Measurements from ENCODE around the gene ZNF804B.
"Not testable (repeated sequence)": the region's sequence is repeated elsewhere in the genome, so short reads cannot be mapped to it uniquely, and the experiment has no call there.

The ZNF804B gene

DNA sequence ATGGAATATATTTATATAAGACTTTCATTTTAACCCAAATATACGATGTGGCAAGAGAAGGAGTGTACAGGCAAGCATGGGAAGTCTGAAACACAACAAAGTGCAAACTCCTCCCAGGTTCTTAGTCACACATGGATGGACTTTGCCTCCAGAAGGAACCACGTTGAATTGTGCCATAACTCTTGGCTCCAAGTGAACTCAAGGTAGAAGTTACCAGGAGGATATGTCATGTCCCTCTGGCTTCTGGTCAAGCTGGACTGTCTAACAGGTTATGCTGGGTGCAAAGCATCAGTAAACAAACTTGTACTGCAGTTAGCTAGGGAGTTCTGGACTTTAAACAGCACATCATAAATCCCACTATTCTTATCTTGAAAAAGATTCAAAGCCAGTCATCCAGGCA, 364.4 kb downstream of the ZNF804B start:
- FAIRE-seq (no peak), DNase-seq (ENCODE audit: insufficient read length, low spot score) (no peak)
- no peak for TF ChIP-seq POLR2A (IDR thresholded peaks at IDR 0.05; ENCODE audit: low read depth, low read length)

DNA sequence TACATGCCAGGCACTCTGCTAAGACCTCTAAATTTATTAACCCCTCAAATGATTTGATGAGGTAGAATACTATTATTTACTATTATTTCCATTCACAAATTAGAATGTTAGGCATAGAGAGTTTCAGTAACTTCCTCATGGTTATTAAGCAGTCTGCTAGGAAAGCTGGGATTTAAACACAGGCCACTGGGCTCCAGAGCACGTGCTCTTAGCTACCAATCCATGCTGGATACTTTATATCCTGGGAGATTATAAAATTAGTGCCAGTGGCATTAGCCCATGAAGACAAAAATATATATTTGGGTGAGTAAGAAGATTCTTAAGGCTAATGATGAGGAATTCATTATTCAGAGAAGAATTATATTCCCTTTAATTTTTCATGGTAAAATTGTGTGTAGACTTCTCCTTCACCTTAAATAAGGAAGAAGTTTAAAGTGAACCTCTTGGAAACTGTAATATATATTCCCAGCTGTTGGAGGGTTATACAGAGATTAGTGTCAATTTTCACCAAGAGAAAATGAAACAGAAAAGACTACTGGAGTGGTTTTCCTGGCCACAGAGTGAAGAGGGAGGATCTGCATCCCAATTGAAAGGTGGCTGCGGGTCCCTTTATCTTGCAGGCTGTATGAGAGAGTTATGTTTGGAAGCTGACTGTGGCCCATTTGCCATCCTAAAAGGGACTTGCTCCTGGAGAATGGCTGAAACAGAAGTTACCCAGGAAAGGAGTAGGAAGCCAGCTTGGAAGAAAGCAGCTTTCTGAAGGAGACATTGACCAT, 370.3 kb downstream of the ZNF804B start:
- FAIRE-seq, result no peak
- TF ChIP-seq POLR2A (IDR thresholded peaks at IDR 0.05; ENCODE audit: low read depth, low read length), result no peak

DNA sequence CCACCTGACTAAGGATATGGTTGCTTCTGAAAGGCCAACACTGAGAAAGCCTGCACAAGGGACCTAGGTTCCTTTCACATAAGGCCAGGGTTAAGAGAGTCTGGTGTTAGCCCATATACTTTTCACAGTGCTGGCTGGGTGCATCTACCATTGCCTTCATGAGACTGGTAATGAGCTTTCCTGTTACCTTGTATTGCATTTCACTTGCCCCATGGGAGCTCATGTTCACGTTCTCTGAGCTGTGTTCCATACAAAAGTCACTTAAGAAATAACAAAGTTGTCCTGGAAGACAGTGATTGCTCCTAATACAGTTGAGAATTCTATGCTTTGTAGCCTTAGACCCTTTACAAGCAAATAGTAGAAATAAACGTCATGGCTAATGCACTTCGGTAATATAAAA, 373.9 kb downstream of the ZNF804B start:
- no peak for FAIRE-seq
- no peak for DNase-seq (ENCODE audit: insufficient read length, low spot score)
- TF ChIP-seq POLR2A (IDR thresholded peaks at IDR 0.05; ENCODE audit: low read depth, low read length), result no peak

More for the DNA sequence above, 370.3 kb downstream of the ZNF804B start:
- no peak for DNase-seq (ENCODE audit: insufficient read length, low spot score)

DNA sequence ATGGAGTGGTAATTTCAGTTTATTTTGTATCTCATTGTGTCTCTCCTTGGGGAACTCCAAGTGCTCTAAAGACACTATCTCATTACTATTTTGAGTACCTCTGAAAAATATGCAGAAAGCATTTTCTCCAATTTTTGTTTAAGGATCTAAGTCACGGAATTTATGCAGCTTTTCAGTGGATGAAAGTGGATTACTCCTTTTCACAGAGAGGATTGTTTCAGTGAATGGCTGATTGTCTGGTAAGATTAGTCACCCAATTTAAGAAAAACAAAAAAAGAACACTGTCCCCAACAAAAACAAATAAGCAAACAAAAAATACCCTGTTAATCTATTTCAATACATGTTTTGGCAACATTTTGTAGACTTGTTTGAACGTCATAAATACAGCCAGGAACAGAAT, 374.3 kb downstream of the ZNF804B start:
- FAIRE-seq, result no peak
- no peak for TF ChIP-seq POLR2A (IDR thresholded peaks at IDR 0.05; ENCODE audit: low read depth, low read length)
- DNase-seq (ENCODE audit: insufficient read length, low spot score), result no peak

DNA sequence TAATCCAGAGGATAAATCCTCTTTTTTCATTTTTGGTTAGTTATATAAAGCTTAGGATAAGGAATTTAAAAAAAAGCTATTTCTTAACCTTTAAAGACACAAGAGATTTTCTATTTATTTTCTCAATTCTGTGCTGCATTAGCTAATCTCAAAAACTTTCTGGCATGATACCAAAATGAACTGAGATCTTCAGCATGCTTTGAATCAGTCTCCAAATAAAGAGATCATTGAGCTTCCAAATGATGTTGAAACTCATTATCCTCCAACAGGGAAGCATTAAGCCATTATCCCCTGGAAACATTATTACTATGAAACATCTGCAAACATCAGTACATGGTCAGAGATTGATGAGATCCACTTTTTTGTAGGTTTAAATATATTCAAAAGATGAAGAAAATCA, 386.3 kb downstream of the ZNF804B start:
- no peak for TF ChIP-seq POLR2A (IDR thresholded peaks at IDR 0.05; ENCODE audit: low read depth, low read length)
- FAIRE-seq (no peak), DNase-seq (ENCODE audit: insufficient read length, low spot score) (no peak)

DNA sequence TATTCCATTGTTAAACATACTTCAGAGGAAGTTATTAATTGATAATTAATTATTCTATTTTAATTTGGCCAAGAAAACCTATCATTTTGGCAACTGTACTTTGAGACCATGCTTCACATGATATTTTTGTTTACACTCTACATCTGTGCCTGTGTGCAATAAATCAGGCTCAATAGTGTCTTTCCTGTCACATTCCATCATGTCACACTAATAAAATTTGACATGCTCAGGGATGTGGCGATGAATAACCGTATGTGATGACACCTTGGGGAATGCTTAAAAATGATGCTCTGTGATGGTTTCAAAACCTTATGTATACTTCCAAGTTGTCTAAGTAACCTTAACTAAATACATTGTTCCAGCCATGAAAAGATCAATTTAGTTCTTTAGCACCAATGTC, 400.6 kb downstream of the ZNF804B start:
- no peak for TF ChIP-seq POLR2A (IDR thresholded peaks at IDR 0.05; ENCODE audit: low read depth, low read length)
- FAIRE-seq, result no peak
- DNase-seq (ENCODE audit: insufficient read length, low spot score), result no peak

DNA sequence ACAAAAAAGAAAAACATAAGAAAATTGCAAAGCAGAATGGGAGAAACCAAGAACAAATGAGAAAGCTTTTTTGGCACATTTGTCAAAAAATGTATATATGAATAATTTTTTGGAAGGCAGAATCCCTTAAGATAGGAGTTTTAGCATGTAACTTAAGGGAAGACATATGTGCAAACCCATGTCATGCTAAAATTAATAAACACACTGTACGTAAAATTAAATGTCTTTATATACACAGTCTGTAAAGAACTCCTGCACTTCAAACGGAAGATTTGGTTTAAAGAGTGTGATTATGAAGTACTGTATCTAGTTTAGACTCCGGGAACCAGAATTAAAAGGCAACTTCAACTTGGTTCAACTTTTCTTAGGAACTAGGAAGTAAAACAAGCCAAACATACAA, 405.9 kb downstream of the ZNF804B start:
- TF ChIP-seq POLR2A (IDR thresholded peaks at IDR 0.05; ENCODE audit: low read depth, low read length), result no peak
- FAIRE-seq, result no peak
- no peak for DNase-seq (ENCODE audit: insufficient read length, low spot score)

DNA sequence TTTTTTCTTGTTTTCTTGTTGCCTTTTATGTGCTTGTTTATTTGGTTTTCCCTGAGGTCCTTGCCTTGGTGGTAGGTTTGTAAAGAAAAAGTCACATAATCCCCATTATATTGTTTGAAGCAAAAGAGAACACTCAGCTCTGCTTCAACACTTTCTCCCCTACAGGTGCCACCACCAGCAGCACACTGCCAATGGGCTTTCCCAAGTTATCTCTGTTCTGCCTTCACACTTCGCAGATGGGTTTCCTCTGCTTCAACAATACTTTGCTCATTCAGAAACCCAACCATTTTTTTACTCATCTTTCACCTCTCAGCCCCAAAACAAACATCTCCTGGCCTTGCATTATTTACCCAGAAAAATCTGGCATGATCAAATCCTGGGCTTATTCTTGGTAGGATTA, 411.1 kb downstream of the ZNF804B start:
- DNase-seq (ENCODE audit: insufficient read length, low spot score), result no peak
- FAIRE-seq, result no peak
- no peak for TF ChIP-seq POLR2A (IDR thresholded peaks at IDR 0.05; ENCODE audit: low read depth, low read length)

DNA sequence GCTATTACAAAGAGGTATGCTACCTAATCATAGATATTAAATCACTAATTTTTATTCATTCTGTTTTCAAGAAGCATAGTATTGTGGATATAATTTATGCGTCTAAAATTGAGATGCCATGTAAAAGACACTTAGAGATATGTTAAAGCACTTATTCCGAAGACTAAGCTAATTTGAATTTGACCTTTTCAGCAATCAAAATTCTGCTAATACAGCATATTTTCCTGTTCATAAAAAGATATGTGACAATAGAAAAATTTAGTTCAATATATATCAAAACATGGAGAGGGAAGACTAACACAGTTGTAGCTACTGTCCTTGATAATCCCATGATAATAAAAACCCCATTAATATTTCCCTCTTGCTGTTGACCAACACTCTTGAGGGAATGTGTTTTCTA, 422.6 kb downstream of the ZNF804B start:
- DNase-seq (ENCODE audit: insufficient read length, low spot score), result no peak
- TF ChIP-seq POLR2A (IDR thresholded peaks at IDR 0.05; ENCODE audit: low read depth, low read length), result no peak
- FAIRE-seq, result no peak

DNA sequence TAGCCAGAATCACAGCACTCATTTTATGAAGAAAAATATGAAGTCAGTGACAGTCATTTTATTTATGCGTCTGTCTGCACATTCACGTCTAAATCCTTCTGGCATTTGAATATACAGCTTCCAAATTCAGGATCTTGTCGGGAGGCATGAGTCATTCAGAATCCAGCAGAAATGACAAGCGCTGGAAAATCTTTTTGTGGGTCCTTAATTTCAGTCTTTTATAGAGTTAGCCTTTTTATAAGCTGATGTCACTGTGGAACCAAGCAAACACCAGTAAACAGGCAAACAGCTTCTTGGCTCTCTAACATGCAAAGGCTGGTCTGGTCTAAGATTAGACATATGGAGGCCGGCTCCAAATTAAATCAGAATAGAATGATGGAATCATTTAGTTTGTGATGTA, 424.2 kb downstream of the ZNF804B start:
- no peak for DNase-seq (ENCODE audit: insufficient read length, low spot score)
- TF ChIP-seq POLR2A (IDR thresholded peaks at IDR 0.05; ENCODE audit: low read depth, low read length), result no peak
- FAIRE-seq, result no peak

DNA sequence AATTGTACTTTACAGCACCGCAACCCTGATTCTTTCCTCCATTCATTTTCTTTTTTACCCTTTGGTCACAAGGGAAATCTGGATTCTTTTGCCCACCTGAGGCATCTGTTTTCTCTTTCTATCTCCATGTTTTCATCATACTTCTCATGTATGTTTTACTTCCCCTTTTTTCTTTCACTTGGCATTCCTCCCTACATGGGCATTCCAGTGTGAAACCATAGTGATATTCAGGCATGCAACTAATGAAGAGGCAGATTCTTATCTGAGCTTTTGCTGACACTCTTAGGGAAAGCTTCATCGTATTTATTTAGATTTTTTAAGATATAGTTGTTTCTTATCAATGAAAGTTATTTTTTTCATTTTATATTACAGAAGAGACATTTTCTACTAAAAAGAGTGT, 441.3 kb downstream of the ZNF804B start:
- DNase-seq (ENCODE audit: insufficient read length, low spot score) (no peak), FAIRE-seq (no peak)
- no peak for TF ChIP-seq POLR2A (IDR thresholded peaks at IDR 0.05; ENCODE audit: low read depth, low read length)

DNA sequence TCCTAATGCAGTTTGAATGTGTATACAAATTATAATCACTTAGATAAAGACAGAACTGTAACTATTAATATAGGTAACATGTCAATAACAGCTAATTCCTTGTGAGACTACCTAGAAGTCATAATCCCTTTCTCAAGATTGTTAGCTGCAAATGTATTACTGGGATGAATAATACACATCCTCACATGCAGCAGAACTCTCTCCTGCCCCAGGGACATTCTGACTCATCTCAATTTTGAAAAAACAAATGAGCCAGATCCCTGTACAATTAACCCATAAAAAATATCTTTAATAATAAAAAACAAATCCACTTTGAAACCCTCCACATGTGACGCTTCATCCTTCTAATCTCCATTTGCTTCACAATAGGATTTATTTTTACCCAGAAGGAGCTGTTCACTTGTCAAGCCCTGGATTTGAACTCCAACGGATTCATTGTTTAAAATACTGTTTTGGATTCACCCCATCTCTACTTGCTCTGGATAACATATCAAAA, 464.4 kb downstream of the ZNF804B start:
- TF ChIP-seq POLR2A (IDR thresholded peaks at IDR 0.05; ENCODE audit: low read depth, low read length), result no peak
- DNase-seq (ENCODE audit: insufficient read length, low spot score) (no peak), FAIRE-seq (no peak)

DNA sequence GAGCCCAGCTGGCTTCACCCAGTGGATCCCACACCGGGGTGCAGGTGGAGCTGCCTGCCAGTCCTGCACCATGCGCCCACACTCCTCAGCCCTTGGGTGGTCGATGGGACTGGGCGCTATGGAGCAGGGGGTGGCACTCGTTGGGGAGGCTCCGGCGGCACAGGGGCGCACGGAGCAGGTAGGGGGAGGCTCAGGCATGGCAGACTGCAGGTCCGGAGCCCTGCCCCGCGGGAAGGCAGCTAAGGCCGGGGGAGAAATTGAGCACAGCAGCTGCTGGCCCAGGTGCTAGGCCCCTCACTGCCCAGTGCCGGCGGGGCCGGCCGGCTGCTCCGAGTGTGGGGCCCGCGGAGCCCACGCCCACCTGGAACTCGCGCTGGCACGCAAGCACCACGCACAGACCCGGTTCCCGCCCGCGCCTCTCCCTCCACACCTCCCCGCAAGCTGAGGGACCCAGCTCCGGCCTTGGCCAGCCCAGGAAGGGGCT, 469.2 kb downstream of the ZNF804B start:
- not testable (repeated sequence) for DNase-seq (ENCODE audit: insufficient read length, low spot score)

DNA sequence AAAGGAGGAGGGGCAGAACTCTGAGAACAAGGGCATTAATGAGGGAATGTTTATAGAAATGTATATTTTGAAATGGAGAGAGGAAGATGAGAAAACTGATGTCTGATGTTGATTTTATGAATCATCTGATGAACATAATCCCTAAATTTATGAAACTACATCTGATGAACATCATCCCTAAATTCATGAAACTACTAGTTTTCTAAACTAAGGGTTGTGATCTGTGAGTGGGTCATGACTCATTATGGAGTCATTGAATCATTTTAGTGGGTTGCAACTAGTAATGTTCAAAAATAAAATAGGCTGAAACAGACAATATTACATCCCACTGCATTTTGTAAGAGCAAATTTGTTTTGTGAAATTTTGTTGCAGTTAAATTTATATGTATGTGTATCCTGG, 478.7 kb downstream of the ZNF804B start:
- no peak for TF ChIP-seq POLR2A (IDR thresholded peaks at IDR 0.05; ENCODE audit: low read depth, low read length)
- FAIRE-seq (no peak), DNase-seq (ENCODE audit: insufficient read length, low spot score) (no peak)

More for the DNA sequence above, 469.2 kb downstream of the ZNF804B start:
- not testable (repeated sequence) for FAIRE-seq

DNA sequence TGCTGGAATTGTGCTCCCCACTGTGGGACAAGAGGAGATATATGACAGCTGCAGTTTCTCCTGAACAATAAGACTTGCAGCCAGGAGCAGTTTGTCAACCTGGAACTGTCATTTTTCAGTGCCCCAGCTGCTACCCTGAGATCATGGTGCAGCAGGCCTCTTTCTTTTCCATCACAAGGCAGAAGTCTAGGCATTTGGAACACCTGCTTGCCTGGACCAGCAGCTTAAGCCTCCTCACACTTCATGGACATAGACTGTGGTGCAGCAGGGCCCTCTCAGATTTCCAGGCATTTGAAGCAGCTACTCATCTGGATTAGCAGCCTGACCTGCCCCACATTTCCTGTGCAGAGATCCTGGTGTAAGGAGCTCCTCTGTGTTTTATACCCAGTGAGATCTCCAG, 486.7 kb downstream of the ZNF804B start:
- no peak for TF ChIP-seq POLR2A (IDR thresholded peaks at IDR 0.05; ENCODE audit: low read depth, low read length)
- FAIRE-seq (no peak), DNase-seq (ENCODE audit: insufficient read length, low spot score) (no peak)

All from H54 (cell line).